GM18517 (cell line): ENCODE data around the gene DIRAS3.
"Not testable (repeated sequence)": the region's sequence is repeated elsewhere in the genome, so short reads cannot be mapped to it uniquely, and the experiment has no call there.

Source experiments
- ATAC-seq: cut with Tn5 transposase; IDR thresholded peaks from one replicate; pipeline ENCODE4 v1.9.1; 2021; ENCODE audit warnings: mild to moderate bottlenecking, moderate library complexity; ENCODE audit not compliant: unreplicated experiment

The DIRAS3 gene

DNA sequence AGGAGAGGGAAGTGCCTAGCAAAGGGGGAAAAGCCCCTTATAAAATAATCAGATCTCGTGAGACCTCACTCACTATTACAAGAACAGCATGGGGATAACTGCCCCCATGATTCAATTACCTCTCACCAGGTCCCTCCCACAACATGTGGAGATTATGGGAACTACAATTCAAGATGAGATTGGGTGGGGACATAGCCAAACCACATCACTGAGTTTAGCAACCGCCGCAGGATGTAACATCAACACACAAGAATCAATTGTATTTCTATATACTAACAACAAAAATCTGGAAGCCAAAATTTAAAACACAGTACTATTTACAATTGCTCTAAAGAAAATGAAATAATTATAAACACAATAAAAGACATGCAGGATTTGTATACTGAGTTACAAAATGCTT lies 21.9 kb downstream of the DIRAS3 start:
- no peak for ATAC-seq

DNA sequence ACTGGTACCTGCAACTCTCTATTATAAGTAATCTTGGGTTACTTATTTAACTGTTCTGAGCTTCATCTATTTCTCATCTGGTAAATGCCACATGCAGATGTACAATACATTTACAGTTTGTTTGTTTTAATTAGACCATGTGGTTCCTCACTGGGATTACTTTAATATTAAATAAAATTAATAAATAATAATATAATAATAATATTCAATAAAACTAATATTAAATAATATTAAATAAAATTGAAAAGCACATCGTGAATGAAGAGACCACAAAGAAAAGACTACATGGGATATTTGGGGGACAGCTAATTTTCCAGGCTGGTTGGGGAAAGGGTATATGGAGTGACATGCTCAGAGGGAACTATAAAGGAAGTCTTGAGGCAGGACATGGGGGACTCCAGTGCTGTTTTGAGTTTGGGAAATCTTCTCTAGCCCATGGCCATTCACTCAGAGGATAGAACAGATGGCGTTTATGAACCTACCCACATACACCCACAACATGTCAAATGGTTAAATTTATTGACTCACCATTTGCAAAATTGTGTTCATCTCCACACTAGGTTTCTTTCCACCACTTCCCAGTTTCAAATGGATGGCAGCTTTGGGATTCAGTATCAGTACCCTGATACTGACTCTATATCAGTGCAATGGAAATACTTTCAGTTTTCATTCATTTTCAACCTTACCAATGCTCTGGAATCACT lies 25.6 kb downstream of the DIRAS3 start:
- ATAC-seq = no peak

GRCh38 chr1:68016381-68016780 lies 34.0 kb downstream of the DIRAS3 start:
- ATAC-seq = no peak

- ATAC-seq = no peak
These were observed 34.5 kb downstream of the DIRAS3 start for GRCh38 chr1:68015971-68016370.

GRCh38 chr1:68015369-68015768 lies 35.1 kb downstream of the DIRAS3 start:
- no peak for ATAC-seq

- ATAC-seq = no peak
These were observed 37.1 kb downstream of the DIRAS3 start for GRCh38 chr1:68013351-68013750.

DNA sequence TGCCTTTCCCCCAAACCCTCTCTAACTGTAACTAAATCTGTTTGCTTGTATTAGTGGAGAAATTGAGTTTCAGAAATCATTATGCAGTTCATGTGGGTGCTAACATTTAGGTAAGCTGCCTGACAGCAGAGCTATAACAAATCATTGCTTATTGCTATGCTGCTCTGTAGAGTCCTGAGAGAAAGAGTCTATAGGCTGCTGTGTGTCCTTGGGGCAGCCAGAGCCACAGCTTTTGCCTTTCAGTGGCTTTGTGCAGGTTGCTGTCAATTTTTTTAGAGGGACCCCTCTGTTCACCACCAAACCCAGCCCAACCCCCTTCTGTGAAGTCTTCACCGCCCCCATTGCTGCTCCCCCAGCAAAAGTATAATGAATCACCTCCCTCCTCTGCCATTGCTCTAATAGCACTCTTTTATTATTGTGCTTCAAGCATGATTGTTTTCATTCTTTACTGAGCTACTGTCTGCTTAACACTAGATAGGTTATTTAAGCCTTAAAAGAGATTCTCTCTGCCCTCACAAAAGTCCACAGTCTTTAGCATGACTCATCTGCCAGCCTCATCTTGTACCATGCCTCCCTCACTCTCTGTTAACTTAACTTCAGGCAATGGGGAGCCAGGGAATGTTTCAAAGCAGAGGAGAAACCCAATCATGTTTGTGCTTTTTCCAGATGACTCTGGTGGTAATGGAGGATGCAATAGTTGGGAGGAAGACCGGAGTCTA lies 38.6 kb downstream of the DIRAS3 start:
- ATAC-seq = no peak

- no peak for ATAC-seq
These were observed 39.9 kb downstream of the DIRAS3 start for GRCh38 chr1:68010543-68010942.

DNA sequence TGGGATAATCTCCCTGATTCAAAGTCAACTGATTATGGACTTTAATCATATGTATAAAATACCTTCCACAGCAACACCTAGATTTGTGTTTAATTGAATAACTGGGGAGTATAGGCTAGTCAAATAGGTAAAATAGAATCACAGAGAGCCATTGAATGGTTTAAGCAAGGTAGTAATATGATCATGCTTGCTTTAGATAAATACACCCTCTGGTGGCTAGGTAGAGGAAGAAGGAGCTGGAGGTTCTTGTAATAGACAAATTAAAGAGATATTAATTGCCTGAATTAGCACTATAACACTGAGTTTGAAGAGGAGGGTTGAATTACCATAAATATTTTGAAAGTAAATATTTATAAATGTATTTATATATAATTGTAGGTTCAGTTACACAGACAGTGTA lies 40.3 kb downstream of the DIRAS3 start:
- ATAC-seq = no peak

DNA sequence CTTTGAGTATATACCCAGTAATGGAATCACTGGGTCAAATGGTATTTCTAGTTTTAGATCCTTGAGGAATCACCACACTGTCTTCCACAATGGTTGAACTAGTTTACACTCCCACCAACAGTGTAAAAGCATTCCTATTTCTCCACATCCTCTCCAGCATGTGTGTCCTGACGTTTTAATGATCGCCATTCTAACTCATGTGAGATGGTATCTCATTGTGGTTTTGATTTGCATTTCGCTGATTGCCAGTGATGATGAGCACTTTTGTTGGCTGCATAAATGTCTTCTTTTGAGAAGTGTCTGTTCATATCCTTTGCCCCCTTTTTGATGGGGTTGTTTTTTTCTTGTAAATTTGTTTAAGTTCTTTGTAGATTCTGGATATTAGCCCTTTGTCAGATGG lies 46.8 kb downstream of the DIRAS3 start:
- ATAC-seq = not testable (repeated sequence)

- no peak for ATAC-seq
These were observed 50.2 kb downstream of the DIRAS3 start for GRCh38 chr1:68000191-68000590.

DNA sequence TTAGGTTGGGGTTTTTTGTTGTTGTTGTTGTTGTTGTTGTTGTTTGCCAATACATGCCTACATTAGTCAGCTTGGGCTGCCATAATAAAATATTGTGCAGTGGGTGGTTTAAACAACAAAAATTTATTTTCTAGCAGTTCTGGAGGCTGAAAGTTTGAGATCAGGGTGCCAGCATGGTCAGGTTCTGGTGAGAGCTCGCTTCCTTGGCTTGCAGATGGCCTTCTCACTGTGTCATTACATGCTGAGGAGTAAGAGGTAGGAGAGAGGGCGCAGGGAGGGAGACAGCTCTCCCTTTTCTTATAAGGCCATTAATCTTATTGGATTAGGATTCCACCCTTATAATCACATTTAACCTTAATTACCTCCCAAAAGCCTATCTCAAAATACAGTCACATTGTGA lies 52.7 kb downstream of the DIRAS3 start:
- no peak for ATAC-seq
